Panc1 (cell line): ENCODE results near the gene DYRK1A.

Experiments used
- CTCF ChIP-seq: fragments of 450-650 bp; IDR thresholded peaks from 2 replicates; pipeline ENCODE4 v1.5.1; 2017; ENCODE audit warnings: mild to moderate bottlenecking
- POLR2AphosphoS5 ChIP-seq: IDR thresholded peaks from 2 replicates; pipeline ENCODE4 v1.6.1; 2012; ENCODE audit warnings: mild to moderate bottlenecking, low read depth, low read length, moderate library complexity
- REST ChIP-seq, 2 experiments: IDR thresholded peaks; 2 replicates each; pipeline ENCODE4 v1.6.1; 2011 to 2012; ENCODE audit warnings: low read depth in 2 of 2, control low read depth in 1 of 2, low read length in 1 of 2, mild to moderate bottlenecking in 1 of 2, moderate library complexity in 1 of 2; ENCODE audit not compliant: insufficient read depth in 1 of 2

GRCh38 chr21:37381883-37382585, 15.5 kb downstream of the DYRK1A start:
- TF ChIP-seq POLR2AphosphoS5 (no peak), CTCF (no peak), REST (IDR thresholded peaks at IDR 0.05; ENCODE audit: insufficient read depth in 1 of 2, low read depth in 2 of 2, low read length in 1 of 2) (no peak)
